HEK293 (cell line): ENCODE data around the gene COL11A2.

Experiments
- MYNN ChIP-seq: fragments of 450-650 bp; formaldehyde crosslinking; IDR thresholded peaks from 2 replicates; pipeline ENCODE4 v1.5.1; 2016; ENCODE audit warnings: missing biosample characterization, missing genetic modification characterization, borderline replicate concordance
- PRDM1 ChIP-seq: fragments of 450-650 bp; formaldehyde crosslinking; IDR thresholded peaks from 2 replicates; pipeline ENCODE4; 2016; ENCODE audit warnings: missing biosample characterization, missing genetic modification characterization
- SP2 ChIP-seq: fragments of 450-650 bp; formaldehyde crosslinking; IDR thresholded peaks from 2 replicates; pipeline ENCODE4 v1.5.1; 2016; ENCODE audit warnings: missing biosample characterization, missing genetic modification characterization
- ZBTB1 ChIP-seq: fragments of 450-650 bp; formaldehyde crosslinking; IDR thresholded peaks from 2 replicates; pipeline ENCODE4 v1.5.1; 2016; ENCODE audit warnings: missing biosample characterization, missing genetic modification characterization
- ZEB2 ChIP-seq: fragments of 450-650 bp; formaldehyde crosslinking; IDR thresholded peaks from 2 replicates; pipeline ENCODE4 v1.5.1; 2016; ENCODE audit warnings: missing biosample characterization, missing genetic modification characterization
- ZNF133 ChIP-seq: fragments of 450-650 bp; formaldehyde crosslinking; IDR thresholded peaks from 2 replicates; pipeline ENCODE4 v1.5.1; 2016; ENCODE audit warnings: missing biosample characterization, missing genetic modification characterization
- ZNF174 ChIP-seq: fragments of 450-650 bp; formaldehyde crosslinking; IDR thresholded peaks from 2 replicates; pipeline ENCODE4 v1.5.0; 2017; ENCODE audit warnings: missing biosample characterization, mild to moderate bottlenecking, missing genetic modification characterization
- ZNF2 ChIP-seq: fragments of 450-650 bp; formaldehyde crosslinking; IDR thresholded peaks from 2 replicates; pipeline ENCODE4 v1.5.1; 2016; ENCODE audit warnings: missing biosample characterization, missing genetic modification characterization
- ZNF202 ChIP-seq: fragments of 450-650 bp; formaldehyde crosslinking; IDR thresholded peaks from 2 replicates; pipeline ENCODE4 v1.5.1; 2016; ENCODE audit warnings: missing biosample characterization, missing genetic modification characterization, borderline replicate concordance
- ZNF239 ChIP-seq: fragments of 450-650 bp; formaldehyde crosslinking; IDR thresholded peaks from 2 replicates; pipeline ENCODE4 v1.5.1; 2016; ENCODE audit warnings: missing biosample characterization, missing genetic modification characterization
- ZNF24 ChIP-seq: fragments of 450-650 bp; formaldehyde crosslinking; IDR thresholded peaks from 2 replicates; pipeline ENCODE4 v1.5.1; 2016; ENCODE audit warnings: missing biosample characterization, missing genetic modification characterization
- ZNF335 ChIP-seq: fragments of 450-650 bp; formaldehyde crosslinking; conservative IDR thresholded peaks from 2 replicates; pipeline ENCODE4 v1.5.1; 2016; ENCODE audit warnings: missing biosample characterization, missing genetic modification characterization
- ZNF341 ChIP-seq: fragments of 450-650 bp; formaldehyde crosslinking; IDR thresholded peaks from 2 replicates; pipeline ENCODE4; 2016; ENCODE audit warnings: low read depth, missing biosample characterization, missing genetic modification characterization
- ZNF391 ChIP-seq: fragments of 450-650 bp; formaldehyde crosslinking; IDR thresholded peaks from 2 replicates; pipeline ENCODE4 v1.5.1; 2016; ENCODE audit warnings: low read depth, missing biosample characterization, missing genetic modification characterization, borderline replicate concordance
- ZNF423 ChIP-seq: fragments of 450-650 bp; formaldehyde crosslinking; IDR thresholded peaks from 2 replicates; pipeline ENCODE4 v1.5.1; 2016; ENCODE audit warnings: missing biosample characterization, missing genetic modification characterization
- ZNF426 ChIP-seq: fragments of 450-650 bp; formaldehyde crosslinking; IDR thresholded peaks from 2 replicates; pipeline ENCODE4 v1.5.1; 2017; ENCODE audit warnings: missing biosample characterization, missing genetic modification characterization, mild to moderate bottlenecking, inconsistent platforms, moderate library complexity
- ZNF473 ChIP-seq: fragments of 450-650 bp; formaldehyde crosslinking; IDR thresholded peaks from 2 replicates; pipeline ENCODE4 v1.5.1; 2017; ENCODE audit warnings: missing biosample characterization, missing genetic modification characterization
- ZNF521 ChIP-seq: fragments of 450-650 bp; formaldehyde crosslinking; IDR thresholded peaks from 2 replicates; pipeline ENCODE4 v1.5.1; 2017; ENCODE audit warnings: missing biosample characterization, mild to moderate bottlenecking, missing genetic modification characterization
- ZNF555 ChIP-seq: fragments of 450-650 bp; formaldehyde crosslinking; conservative IDR thresholded peaks from 2 replicates; pipeline ENCODE4 v1.5.1; 2017; ENCODE audit warnings: missing biosample characterization, mild to moderate bottlenecking, missing genetic modification characterization, inconsistent platforms
- ZNF785 ChIP-seq: fragments of 450-650 bp; formaldehyde crosslinking; IDR thresholded peaks from 2 replicates; pipeline ENCODE4 v1.5.1; 2016; ENCODE audit warnings: missing biosample characterization, missing genetic modification characterization
- TF ChIP-seq, protein P1 (sequence below): fragments of 450-650 bp; formaldehyde crosslinking; IDR thresholded peaks from 2 replicates; pipeline ENCODE4 v1.5.1; 2017; ENCODE audit warnings: missing biosample characterization, missing genetic modification characterization
- TF ChIP-seq, protein P2 (sequence below): fragments of 450-650 bp; formaldehyde crosslinking; IDR thresholded peaks from 2 replicates; pipeline ENCODE4 v1.5.1; 2016; ENCODE audit warnings: missing biosample characterization, missing genetic modification characterization
- TF ChIP-seq, protein P3 (sequence below): fragments of 450-650 bp; IDR thresholded peaks from 2 replicates; pipeline ENCODE4 v1.5.1; 2018; ENCODE audit warnings: missing biosample characterization, missing genetic modification characterization
- TF ChIP-seq, protein P4 (sequence below): fragments of 450-650 bp; formaldehyde crosslinking; optimal IDR thresholded peaks from 2 replicates; pipeline ENCODE3; 2016; ENCODE audit warnings: missing biosample characterization, mild to moderate bottlenecking, missing genetic modification characterization
- TF ChIP-seq, protein P5 (sequence below): sonication (generic); formaldehyde crosslinking; IDR thresholded peaks from 2 replicates; pipeline ENCODE4 v1.8.1; 2022; ENCODE audit warnings: mild to moderate bottlenecking, moderate library complexity, missing genetic modification reagents
- TF ChIP-seq, protein P6 (sequence below): fragments of 450-650 bp; formaldehyde crosslinking; IDR thresholded peaks from 2 replicates; pipeline ENCODE4 v1.5.1; 2017; ENCODE audit warnings: missing biosample characterization, missing genetic modification characterization
- TF ChIP-seq, protein P7 (sequence below): fragments of 450-650 bp; formaldehyde crosslinking; IDR thresholded peaks from 2 replicates; pipeline ENCODE4 v1.5.1; 2016; ENCODE audit warnings: missing biosample characterization, missing genetic modification characterization

The COL11A2 gene

DNA sequence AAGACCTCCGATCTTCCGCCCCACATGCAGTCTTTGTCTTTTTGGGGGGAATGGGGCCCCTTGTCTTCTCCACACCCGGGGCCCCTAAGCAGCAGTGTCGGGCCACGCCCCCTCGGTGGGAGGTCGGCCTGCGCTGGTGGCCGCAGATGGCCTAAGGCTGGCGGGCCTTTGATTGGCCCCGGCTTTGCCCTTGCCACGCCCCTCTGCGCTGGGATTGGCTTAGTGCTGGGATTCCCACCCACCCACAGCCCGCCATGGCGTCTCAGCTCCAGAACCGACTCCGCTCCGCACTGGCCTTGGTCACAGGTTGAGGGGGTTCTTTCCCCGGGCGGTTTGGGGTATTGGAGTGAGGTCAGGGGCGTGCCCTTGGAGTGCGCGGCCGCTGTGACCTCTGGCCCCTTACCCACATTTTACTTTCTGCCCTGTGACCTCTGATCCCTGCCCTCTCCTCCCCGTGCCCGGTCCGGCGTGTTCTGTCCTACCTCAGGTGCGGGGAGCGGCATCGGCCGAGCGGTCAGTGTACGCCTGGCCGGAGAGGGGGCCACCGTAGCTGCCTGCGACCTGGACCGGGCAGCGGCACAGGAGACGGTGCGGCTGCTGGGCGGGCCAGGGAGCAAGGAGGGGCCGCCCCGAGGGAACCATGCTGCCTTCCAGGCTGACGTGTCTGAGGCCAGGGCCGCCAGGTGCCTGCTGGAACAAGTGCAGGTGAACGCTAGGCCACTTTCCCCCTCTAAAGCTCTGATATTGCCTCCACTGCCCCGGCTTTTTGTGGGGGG, 12.3 kb upstream of the COL11A2 start, which contains the start of gene HSD17B8 (continued):
- TF ChIP-seq, protein P1, sequence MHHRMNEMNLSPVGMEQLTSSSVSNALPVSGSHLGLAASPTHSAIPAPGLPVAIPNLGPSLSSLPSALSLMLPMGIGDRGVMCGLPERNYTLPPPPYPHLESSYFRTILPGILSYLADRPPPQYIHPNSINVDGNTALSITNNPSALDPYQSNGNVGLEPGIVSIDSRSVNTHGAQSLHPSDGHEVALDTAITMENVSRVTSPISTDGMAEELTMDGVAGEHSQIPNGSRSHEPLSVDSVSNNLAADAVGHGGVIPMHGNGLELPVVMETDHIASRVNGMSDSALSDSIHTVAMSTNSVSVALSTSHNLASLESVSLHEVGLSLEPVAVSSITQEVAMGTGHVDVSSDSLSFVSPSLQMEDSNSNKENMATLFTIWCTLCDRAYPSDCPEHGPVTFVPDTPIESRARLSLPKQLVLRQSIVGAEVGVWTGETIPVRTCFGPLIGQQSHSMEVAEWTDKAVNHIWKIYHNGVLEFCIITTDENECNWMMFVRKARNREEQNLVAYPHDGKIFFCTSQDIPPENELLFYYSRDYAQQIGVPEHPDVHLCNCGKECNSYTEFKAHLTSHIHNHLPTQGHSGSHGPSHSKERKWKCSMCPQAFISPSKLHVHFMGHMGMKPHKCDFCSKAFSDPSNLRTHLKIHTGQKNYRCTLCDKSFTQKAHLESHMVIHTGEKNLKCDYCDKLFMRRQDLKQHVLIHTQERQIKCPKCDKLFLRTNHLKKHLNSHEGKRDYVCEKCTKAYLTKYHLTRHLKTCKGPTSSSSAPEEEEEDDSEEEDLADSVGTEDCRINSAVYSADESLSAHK (tag by site-specific recombination) = no peak
- TF ChIP-seq ZNF426 (tag by site-specific recombination) (no peak), ZNF555 (no peak), ZNF24 (tag by site-specific recombination) (no peak), ZNF202 (tag by site-specific recombination) (no peak), ZNF521 (no peak), ZNF341 (tag by site-specific recombination) (no peak), ZNF335 (tag by site-specific recombination) (peak; percentile 57), SP2 (tag by site-specific recombination) (peak; percentile 92), ZNF391 (tag by site-specific recombination) (no peak), ZNF423 (tag by site-specific recombination) (no peak), ZNF473 (tag by site-specific recombination) (no peak), ZEB2 (tag by site-specific recombination) (0 out of 2 replicates have a peak, but pooled peaks have one; percentile 40), ZNF2 (peak; percentile 76), ZNF239 (no peak), ZNF174 (no peak), PRDM1 (tag by site-specific recombination) (no peak), MYNN (no peak), ZNF133 (tag by site-specific recombination) (no peak), ZNF785 (tag by site-specific recombination) (no peak), ZBTB1 (tag by site-specific recombination) (no peak)
- TF ChIP-seq, protein P2, sequence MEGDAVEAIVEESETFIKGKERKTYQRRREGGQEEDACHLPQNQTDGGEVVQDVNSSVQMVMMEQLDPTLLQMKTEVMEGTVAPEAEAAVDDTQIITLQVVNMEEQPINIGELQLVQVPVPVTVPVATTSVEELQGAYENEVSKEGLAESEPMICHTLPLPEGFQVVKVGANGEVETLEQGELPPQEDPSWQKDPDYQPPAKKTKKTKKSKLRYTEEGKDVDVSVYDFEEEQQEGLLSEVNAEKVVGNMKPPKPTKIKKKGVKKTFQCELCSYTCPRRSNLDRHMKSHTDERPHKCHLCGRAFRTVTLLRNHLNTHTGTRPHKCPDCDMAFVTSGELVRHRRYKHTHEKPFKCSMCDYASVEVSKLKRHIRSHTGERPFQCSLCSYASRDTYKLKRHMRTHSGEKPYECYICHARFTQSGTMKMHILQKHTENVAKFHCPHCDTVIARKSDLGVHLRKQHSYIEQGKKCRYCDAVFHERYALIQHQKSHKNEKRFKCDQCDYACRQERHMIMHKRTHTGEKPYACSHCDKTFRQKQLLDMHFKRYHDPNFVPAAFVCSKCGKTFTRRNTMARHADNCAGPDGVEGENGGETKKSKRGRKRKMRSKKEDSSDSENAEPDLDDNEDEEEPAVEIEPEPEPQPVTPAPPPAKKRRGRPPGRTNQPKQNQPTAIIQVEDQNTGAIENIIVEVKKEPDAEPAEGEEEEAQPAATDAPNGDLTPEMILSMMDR = no peak
- TF ChIP-seq, protein P3, sequence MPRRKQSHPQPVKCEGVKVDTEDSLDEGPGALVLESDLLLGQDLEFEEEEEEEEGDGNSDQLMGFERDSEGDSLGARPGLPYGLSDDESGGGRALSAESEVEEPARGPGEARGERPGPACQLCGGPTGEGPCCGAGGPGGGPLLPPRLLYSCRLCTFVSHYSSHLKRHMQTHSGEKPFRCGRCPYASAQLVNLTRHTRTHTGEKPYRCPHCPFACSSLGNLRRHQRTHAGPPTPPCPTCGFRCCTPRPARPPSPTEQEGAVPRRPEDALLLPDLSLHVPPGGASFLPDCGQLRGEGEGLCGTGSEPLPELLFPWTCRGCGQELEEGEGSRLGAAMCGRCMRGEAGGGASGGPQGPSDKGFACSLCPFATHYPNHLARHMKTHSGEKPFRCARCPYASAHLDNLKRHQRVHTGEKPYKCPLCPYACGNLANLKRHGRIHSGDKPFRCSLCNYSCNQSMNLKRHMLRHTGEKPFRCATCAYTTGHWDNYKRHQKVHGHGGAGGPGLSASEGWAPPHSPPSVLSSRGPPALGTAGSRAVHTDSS (tag by site-specific recombination) = no peak
- TF ChIP-seq, protein P4, sequence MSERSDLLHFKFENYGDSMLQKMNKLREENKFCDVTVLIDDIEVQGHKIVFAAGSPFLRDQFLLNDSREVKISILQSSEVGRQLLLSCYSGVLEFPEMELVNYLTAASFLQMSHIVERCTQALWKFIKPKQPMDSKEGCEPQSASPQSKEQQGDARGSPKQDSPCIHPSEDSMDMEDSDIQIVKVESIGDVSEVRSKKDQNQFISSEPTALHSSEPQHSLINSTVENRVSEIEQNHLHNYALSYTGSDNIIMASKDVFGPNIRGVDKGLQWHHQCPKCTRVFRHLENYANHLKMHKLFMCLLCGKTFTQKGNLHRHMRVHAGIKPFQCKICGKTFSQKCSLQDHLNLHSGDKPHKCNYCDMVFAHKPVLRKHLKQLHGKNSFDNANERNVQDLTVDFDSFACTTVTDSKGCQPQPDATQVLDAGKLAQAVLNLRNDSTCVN (tag by site-specific recombination) = peak; percentile 29
- TF ChIP-seq, protein P5, sequence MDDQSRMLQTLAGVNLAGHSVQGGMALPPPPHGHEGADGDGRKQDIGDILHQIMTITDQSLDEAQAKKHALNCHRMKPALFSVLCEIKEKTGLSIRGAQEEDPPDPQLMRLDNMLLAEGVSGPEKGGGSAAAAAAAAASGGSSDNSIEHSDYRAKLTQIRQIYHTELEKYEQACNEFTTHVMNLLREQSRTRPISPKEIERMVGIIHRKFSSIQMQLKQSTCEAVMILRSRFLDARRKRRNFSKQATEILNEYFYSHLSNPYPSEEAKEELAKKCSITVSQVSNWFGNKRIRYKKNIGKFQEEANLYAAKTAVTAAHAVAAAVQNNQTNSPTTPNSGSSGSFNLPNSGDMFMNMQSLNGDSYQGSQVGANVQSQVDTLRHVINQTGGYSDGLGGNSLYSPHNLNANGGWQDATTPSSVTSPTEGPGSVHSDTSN (CRISPR knock-in tag) = 0 out of 2 replicates have a peak, but pooled peaks have one; percentile 75
- TF ChIP-seq, protein P6, sequence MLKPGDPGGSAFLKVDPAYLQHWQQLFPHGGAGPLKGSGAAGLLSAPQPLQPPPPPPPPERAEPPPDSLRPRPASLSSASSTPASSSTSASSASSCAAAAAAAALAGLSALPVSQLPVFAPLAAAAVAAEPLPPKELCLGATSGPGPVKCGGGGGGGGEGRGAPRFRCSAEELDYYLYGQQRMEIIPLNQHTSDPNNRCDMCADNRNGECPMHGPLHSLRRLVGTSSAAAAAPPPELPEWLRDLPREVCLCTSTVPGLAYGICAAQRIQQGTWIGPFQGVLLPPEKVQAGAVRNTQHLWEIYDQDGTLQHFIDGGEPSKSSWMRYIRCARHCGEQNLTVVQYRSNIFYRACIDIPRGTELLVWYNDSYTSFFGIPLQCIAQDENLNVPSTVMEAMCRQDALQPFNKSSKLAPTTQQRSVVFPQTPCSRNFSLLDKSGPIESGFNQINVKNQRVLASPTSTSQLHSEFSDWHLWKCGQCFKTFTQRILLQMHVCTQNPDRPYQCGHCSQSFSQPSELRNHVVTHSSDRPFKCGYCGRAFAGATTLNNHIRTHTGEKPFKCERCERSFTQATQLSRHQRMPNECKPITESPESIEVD (tag by site-specific recombination) = no peak
- TF ChIP-seq, protein P7, sequence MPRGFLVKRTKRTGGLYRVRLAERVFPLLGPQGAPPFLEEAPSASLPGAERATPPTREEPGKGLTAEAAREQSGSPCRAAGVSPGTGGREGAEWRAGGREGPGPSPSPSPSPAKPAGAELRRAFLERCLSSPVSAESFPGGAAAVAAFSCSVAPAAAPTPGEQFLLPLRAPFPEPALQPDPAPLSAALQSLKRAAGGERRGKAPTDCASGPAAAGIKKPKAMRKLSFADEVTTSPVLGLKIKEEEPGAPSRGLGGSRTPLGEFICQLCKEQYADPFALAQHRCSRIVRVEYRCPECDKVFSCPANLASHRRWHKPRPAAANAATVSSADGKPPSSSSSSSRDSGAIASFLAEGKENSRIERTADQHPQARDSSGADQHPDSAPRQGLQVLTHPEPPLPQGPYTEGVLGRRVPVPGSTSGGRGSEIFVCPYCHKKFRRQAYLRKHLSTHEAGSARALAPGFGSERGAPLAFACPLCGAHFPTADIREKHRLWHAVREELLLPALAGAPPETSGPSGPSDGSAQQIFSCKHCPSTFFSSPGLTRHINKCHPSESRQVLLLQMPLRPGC (tag by site-specific recombination) = no peak
